HEK293 (cell line): ENCODE measurements around the gene CUEDC1.

Experiments used
- CTCF ChIA-PET: fragments of 350-600 bp; formaldehyde crosslinking; extraction: SDS; loops from one replicate; lab custom pipeline; 2021; ENCODE audit warnings: antibody characterized with exemption; lab: Yijun Ruan, JAX
- POLR2A ChIA-PET: fragments of 300-600 bp; formaldehyde crosslinking; extraction: SDS; loops from one replicate; lab custom pipeline; 2020; ENCODE audit warnings: antibody characterized with exemption, inconsistent platforms; lab: Yijun Ruan, JAX
- H3K27ac ChIP-seq: fragments of 200-500 bp; sonication (Bioruptor generic); 2 replicates; pipeline ENCODE4 v1.5.1; 2014; ENCODE audit warnings: low read depth, low read length, control low read depth, inconsistent platforms; ENCODE audit errors: extremely low read depth
- H3K36me3 ChIP-seq, 2 experiments: fragments of 200-500 bp in 1 of 2; sonication (Bioruptor generic) in 1 of 2; 1 replicate in 1 of 2; 2 replicates in 1 of 2; pipeline ENCODE4 v1.5.1; 2014 to 2017; ENCODE audit warnings: inconsistent platforms in 2 of 2, low read length in 2 of 2; ENCODE audit not compliant: control insufficient read depth in 2 of 2, insufficient read depth in 1 of 2
- H3K4me1 ChIP-seq: fragments of 200-500 bp; sonication (Bioruptor generic); 2 replicates; pipeline ENCODE4 v1.5.1; 2014; ENCODE audit warnings: mild to moderate bottlenecking, low read length, inconsistent platforms; ENCODE audit not compliant: control insufficient read depth, insufficient read depth
- H3K4me3 ChIP-seq: 2 replicates; pipeline ENCODE4 v1.5.1; 2011; ENCODE audit warnings: low read depth, mild to moderate bottlenecking, control low read depth, low read length, moderate library complexity
- H3K9me3 ChIP-seq: fragments of 200-500 bp; sonication (Bioruptor generic); 2 replicates; pipeline ENCODE4 v1.5.1; 2014; ENCODE audit warnings: low read depth, low read length, inconsistent platforms; ENCODE audit not compliant: control insufficient read depth, insufficient read depth
- ATF2 ChIP-seq: fragments of 450-650 bp; formaldehyde crosslinking; IDR thresholded peaks from 2 replicates; pipeline ENCODE4 v1.5.1; 2016; ENCODE audit warnings: missing biosample characterization, missing genetic modification characterization, low read depth
- BCL11B ChIP-seq: fragments of 450-650 bp; formaldehyde crosslinking; IDR thresholded peaks from 2 replicates; pipeline ENCODE4 v1.5.1; 2016; ENCODE audit warnings: low read depth, missing biosample characterization, missing genetic modification characterization
- GLIS2 ChIP-seq: fragments of 450-650 bp; formaldehyde crosslinking; IDR thresholded peaks from 2 replicates; pipeline ENCODE4 v1.5.1; 2016; ENCODE audit warnings: missing biosample characterization, missing genetic modification characterization
- KLF17 ChIP-seq: fragments of 450-650 bp; formaldehyde crosslinking; IDR thresholded peaks from 2 replicates; pipeline ENCODE4 v1.5.1; 2016; ENCODE audit warnings: missing biosample characterization, missing genetic modification characterization
- RBAK ChIP-seq: fragments of 450-650 bp; formaldehyde crosslinking; IDR thresholded peaks from 2 replicates; pipeline ENCODE4 v1.5.1; 2016; ENCODE audit warnings: missing biosample characterization, missing genetic modification characterization
- SP2 ChIP-seq: fragments of 450-650 bp; formaldehyde crosslinking; IDR thresholded peaks from 2 replicates; pipeline ENCODE4 v1.5.1; 2016; ENCODE audit warnings: missing biosample characterization, missing genetic modification characterization
- ZBTB21 ChIP-seq: fragments of 450-650 bp; formaldehyde crosslinking; IDR thresholded peaks from 2 replicates; pipeline ENCODE4 v1.5.1; 2017; ENCODE audit warnings: missing biosample characterization, missing genetic modification characterization
- ZFHX2 ChIP-seq: fragments of 450-650 bp; formaldehyde crosslinking; conservative IDR thresholded peaks from 2 replicates; pipeline ENCODE4 v1.5.1; 2016; ENCODE audit warnings: missing biosample characterization, missing genetic modification characterization
- ZNF23 ChIP-seq: fragments of 450-650 bp; formaldehyde crosslinking; IDR thresholded peaks from 2 replicates; pipeline ENCODE4 v1.5.1; 2016; ENCODE audit warnings: missing biosample characterization, missing genetic modification characterization, borderline replicate concordance
- ZNF280D ChIP-seq: fragments of 450-650 bp; formaldehyde crosslinking; IDR thresholded peaks from 2 replicates; pipeline ENCODE4 v1.5.1; 2016; ENCODE audit warnings: missing biosample characterization, missing genetic modification characterization
- ZNF335 ChIP-seq: fragments of 450-650 bp; formaldehyde crosslinking; conservative IDR thresholded peaks from 2 replicates; pipeline ENCODE4 v1.5.1; 2016; ENCODE audit warnings: missing biosample characterization, missing genetic modification characterization
- ZNF391 ChIP-seq: fragments of 450-650 bp; formaldehyde crosslinking; IDR thresholded peaks from 2 replicates; pipeline ENCODE4 v1.5.1; 2016; ENCODE audit warnings: low read depth, missing biosample characterization, missing genetic modification characterization, borderline replicate concordance
- ZNF513 ChIP-seq: fragments of 450-650 bp; IDR thresholded peaks from 2 replicates; pipeline ENCODE4 v1.5.1; 2018; ENCODE audit warnings: missing biosample characterization, missing genetic modification characterization
- ZNF623 ChIP-seq: fragments of 450-650 bp; formaldehyde crosslinking; IDR thresholded peaks from 2 replicates; pipeline ENCODE4 v1.5.1; 2016; ENCODE audit warnings: missing biosample characterization, missing genetic modification characterization
- ZNF629 ChIP-seq: fragments of 450-650 bp; formaldehyde crosslinking; IDR thresholded peaks from 2 replicates; pipeline ENCODE4 v1.5.1; 2017; ENCODE audit warnings: missing biosample characterization, missing genetic modification characterization
- ZNF692 ChIP-seq: fragments of 450-650 bp; formaldehyde crosslinking; IDR thresholded peaks from 2 replicates; pipeline ENCODE4 v1.5.1; 2016; ENCODE audit warnings: missing biosample characterization, missing genetic modification characterization
- ZNF704 ChIP-seq: fragments of 450-650 bp; formaldehyde crosslinking; IDR thresholded peaks from 2 replicates; pipeline ENCODE4 v1.5.1; 2016; ENCODE audit warnings: missing biosample characterization, missing genetic modification characterization

CUEDC1 gene

GRCh38 chr17:57849874-57850754, 105.1 kb downstream of the CUEDC1 start, which contains the start of gene MRPS23 (continued):
- peak; percentile 98 for TF ChIP-seq KLF17
- TF ChIP-seq ATF2 (tag by site-specific recombination): no peak
- TF ChIP-seq ZBTB21 (tag by site-specific recombination): 0 out of 2 replicates have a peak, but pooled peaks have one; percentile 73
- TF ChIP-seq RBAK (tag by site-specific recombination): no peak
- no peak for TF ChIP-seq ZNF513 (tag by site-specific recombination)
- TF ChIP-seq ZNF23 (tag by site-specific recombination): no peak
- peak; percentile 92 for TF ChIP-seq ZNF629 (tag by site-specific recombination)
- no peak; the same call in 1 of the 2 replicates for TF ChIP-seq ZNF280D (tag by site-specific recombination)
- peak; percentile 87 for TF ChIP-seq GLIS2 (tag by site-specific recombination)
- TF ChIP-seq BCL11B (tag by site-specific recombination): peak; percentile 45; the same call in 1 of the 2 replicates
- peak; percentile 87 for TF ChIP-seq ZNF335 (tag by site-specific recombination)
- TF ChIP-seq, all 188 proteins: peak for 83

- Histone ChIP-seq H3K36me3 (peaks cover 24 to 27% of the 10 kb centered on the region in 2 experiments), H3K9me3 (no peaks in the 10 kb centered on the region), H3K27ac (peak overlapping the region; percentile 14; the same call in 1 of the 2 replicates), H3K4me1 (peaks cover 17% of the 10 kb centered on the region), H3K4me3 (peak overlapping the region; percentile 99)
- CTCF ChIA-PET: interaction anchor here (0.8 to 17.6 kb wide), 8 partner anchors 8 to 146 kb away, joined by 3 to 434 read pairs (median 4); partner anchors contain the start of gene VEZF1
- POLR2A ChIA-PET: interaction anchor here (1.2 to 3.2 kb wide), 16 partner anchors 8 to 158 kb away, joined by 3 to 30 read pairs (median 6); partner anchors contain the start of gene SRSF1
- no peak for TF ChIP-seq ZFHX2 (tag by site-specific recombination)
- TF ChIP-seq SP2 (tag by site-specific recombination): no peak
- TF ChIP-seq ZNF704 (tag by site-specific recombination): no peak
- no peak for TF ChIP-seq ZNF391
- no peak for TF ChIP-seq ZNF692
- no peak for TF ChIP-seq ZNF623 (tag by site-specific recombination)
Measured at GRCh38 chr17:57849163-57849873, 105.9 kb downstream of the CUEDC1 start.
